GM21515 (cell line): Measurements from ENCODE around the gene CCT6B.
"Not testable (repeated sequence)": the region's sequence is repeated elsewhere in the genome, so short reads cannot be mapped to it uniquely, and the experiment has no call there.

Experiments
- ATAC-seq: cut with Tn5 transposase; IDR thresholded peaks from one replicate; pipeline ENCODE4 v1.9.1; 2021; ENCODE audit not compliant: unreplicated experiment

The CCT6B gene

DNA sequence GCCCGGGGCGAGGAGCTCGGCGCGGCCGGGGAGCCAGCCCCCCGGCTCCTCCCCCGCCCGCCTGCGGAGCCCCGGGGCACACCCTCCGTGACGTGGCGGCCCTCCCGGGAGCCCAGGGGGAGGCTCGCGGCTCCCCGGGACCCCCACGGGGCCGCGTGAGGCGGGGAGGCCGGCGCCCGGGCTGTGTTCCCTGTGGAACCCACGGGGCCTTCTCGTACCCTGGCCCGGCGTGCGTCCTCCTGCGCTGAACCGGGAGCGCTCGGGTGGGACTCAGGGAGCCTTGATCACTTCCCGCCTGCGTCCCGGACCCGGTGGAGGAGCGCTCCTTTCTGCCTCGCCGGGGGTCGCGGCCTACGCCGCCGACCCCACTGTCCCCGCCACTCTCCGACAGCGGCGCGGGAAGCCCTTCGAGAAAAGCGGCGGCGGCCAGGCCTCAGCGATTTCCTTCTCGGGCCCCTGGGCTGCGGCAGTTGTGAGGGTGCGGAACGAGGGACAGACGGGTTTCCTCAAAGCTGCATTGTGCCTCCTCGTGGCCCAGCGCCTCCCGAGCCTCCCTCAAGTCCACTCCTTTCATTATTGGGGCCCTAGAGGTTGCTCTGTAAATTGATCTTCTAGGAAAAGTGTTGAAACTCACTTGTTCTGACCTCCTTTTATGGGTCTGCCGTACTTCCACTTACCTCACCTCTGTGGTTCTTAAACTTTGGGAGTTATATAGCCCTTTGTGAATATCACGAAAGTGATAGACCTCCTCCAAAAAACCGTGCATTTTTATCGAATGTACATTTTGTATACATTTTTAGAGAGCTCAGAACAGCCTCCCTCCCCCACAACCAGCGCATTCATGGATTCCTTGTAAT is 19.6 kb upstream of the CCT6B start:
- peak; percentile 81 for ATAC-seq

- ATAC-seq = peak; percentile 82
These were observed 19.1 kb upstream of the CCT6B start, which contains the start of gene LIG3 for GRCh38 chr17:34980353-34980680. Gene LIG3 (plus strand): TSS chr17:34980512. CDS start chr17:34983006, 2,494 bp downstream.

DNA sequence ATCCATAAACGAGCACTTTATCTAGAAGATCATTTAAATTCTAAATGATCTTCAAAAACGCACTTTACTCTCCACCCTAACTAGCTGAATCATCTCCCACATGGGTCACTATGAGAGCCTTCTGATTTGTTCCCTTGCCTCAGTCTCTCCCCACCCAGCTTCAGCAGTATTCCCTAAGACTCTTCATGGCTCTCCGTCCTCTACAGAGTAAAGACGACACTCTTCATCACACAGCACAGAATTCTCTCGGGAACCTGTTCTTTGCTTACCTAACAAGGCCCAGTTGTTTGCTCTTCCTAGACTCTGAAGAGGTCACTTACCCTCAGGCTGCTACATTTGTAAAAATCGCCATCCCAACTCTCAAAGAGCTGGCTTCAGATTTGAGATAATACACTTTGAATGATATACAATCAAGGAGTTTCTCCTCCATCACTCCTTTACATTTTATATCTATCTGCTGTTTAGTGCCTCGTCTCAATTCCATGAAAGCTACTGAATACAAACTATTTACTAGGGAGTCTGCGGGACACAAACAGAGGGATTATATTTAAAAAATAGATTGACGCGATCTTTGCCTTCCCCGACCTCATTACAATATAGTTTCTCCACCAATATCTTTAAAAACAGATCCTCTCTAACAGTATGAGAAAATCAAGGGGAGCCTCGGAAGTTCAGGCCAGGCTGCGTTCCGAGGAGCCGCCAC is 18.5 kb upstream of the CCT6B start:
- no peak for ATAC-seq

- no peak for ATAC-seq
These were observed 17.9 kb upstream of the CCT6B start for GRCh38 chr17:34979153-34979552.

DNA sequence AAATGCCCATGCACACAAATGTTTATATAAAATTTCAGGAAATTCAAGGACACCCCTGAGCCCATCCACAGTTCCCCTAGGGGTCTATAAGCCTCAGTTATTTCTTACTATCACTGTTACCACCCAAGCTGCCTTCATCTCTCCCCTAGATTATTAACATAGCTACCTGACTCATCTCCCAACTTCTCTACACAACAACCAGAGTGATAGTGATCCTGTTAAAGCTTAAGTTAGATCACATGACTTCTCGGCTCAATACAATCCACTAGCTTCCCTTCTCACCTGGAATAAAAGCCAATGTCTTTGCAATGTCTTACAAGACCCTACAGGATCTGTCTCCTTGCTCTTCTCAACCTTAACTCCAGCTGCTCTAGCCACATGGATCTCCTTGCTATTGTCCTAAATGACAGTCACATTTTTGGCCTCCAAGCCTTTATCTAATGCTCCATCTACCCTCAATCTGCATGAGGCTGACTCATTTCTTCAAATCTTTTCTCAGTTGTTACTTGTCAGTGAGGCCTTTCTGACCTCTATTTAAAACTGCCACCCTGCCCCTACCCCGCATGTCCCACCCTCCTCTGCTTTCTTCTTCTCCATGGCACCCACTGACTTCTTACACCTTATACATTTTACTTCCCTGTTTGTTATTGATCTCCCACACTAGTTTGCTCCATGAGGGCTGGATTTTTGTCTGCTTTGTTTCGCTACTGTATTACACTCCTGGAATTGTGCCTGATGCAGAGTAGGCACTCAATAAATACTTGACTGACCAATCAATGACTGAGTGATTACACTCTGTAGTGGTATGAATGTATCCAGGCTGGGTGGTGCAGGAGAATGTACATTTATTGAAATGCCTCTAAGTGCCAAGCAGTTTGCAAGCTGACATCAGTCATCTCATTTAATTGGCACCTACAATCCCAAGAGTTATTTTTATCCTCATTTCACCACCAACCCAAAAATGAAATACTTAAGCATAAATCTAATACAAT is 13.8 kb upstream of the CCT6B start:
- no peak for ATAC-seq

- ATAC-seq = no peak
These were observed 12.9 kb upstream of the CCT6B start for GRCh38 chr17:34974179-34974578.

DNA sequence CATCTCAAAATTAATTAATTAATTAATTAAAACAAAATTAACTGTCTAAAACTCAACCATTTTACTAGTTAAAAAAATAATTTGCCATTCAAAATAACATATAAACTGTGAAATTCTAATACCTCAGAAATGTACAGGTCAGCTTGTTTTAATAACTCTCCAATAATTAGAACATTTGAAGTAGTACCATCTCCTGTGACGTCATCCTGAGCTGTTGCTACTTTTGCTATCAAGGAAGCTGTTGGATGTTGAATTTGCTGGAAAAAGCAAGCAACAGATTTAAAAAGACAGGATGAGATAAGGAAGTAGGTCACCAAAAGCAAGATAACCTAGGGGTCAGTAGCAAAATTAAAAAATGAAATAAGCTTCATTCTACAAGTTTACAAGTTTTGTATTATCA is 2.8 kb downstream of the CCT6B start:
- ATAC-seq = no peak

GRCh38 chr17:34950780-34951179 is 10.5 kb downstream of the CCT6B start:
- ATAC-seq = not testable (repeated sequence)

DNA sequence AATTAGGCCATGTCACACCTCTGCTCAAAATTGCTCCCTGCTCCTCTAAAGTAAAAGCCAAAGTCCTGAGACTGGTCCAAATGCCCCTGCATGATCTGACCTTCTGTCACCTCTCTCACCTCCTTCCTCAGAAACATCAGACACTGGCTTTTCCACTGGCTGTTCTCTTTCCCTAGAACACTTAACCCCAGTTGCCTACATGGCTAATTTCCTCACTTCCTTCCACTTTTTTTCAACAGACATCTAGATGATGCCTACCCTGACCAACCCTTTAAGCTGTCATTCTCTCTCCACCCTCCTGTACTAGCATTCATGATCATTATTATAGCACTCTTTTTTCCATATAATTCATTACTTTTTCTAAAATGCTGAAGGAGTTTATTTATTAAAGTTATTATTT is 31.0 kb downstream of the CCT6B start:
- no peak for ATAC-seq

GRCh38 chr17:34926661-34927060 is 34.6 kb downstream of the CCT6B start:
- ATAC-seq = no peak

DNA sequence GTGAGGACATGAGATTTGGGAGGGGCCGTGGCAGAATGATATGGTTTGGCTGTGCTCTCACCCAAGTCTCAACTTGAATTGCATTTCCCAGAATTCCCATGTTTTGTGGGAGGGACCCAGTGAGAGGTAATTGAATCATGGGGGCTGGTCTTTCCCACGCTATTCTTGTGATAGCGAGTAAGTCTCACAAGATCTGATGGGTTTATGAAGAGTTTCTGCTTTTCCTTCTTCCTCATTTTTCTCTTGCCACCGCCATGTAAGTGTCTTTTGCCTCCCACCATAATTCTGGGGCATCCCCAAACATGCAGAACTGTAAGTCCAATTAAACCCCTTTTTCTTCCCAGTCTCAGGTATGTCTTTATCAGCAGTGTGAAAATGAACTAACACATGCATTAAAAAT is 40.6 kb downstream of the CCT6B start:
- ATAC-seq = no peak

GRCh38 chr17:34917381-34917780 is 43.9 kb downstream of the CCT6B start:
- ATAC-seq = no peak

GRCh38 chr17:34916120-34916519 is 45.1 kb downstream of the CCT6B start:
- no peak for ATAC-seq

GRCh38 chr17:34913001-34913400 is 48.3 kb downstream of the CCT6B start:
- ATAC-seq = no peak

GRCh38 chr17:34909040-34909439 is 52.2 kb downstream of the CCT6B start:
- no peak for ATAC-seq

DNA sequence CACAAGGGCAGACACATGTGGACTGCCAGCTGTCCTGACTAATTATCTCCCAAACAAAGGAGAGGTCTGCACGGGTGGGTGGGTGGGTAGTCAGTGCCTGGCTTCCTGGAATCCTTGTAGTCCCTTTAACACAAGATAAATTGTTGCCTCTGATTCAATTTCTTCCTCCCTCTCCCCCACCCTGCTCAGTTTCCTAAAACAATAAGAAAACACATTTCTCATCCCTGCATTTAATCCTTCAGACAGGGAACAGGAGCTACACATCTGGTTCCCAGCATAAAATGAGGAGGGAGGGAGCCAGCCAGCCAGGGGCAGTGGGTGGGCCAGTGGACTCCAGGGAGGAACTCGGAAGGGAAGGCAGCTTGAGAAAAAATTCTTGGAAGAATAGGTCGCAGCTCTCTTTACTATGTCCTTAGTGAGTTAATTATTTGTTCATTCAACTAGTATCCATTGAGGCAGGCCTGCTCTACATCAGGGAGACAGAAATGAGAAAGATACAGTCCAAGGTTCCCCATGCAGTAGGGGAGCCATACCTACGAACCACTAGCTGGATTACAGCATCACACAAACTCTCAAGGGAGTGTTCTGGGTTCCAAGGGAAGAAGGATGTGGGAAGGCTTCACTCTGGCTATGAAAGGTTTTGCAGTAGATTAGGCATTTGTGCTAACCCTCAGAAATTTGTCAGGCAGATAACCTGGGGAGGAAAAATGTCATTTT is 58.3 kb downstream of the CCT6B start:
- no peak for ATAC-seq

DNA sequence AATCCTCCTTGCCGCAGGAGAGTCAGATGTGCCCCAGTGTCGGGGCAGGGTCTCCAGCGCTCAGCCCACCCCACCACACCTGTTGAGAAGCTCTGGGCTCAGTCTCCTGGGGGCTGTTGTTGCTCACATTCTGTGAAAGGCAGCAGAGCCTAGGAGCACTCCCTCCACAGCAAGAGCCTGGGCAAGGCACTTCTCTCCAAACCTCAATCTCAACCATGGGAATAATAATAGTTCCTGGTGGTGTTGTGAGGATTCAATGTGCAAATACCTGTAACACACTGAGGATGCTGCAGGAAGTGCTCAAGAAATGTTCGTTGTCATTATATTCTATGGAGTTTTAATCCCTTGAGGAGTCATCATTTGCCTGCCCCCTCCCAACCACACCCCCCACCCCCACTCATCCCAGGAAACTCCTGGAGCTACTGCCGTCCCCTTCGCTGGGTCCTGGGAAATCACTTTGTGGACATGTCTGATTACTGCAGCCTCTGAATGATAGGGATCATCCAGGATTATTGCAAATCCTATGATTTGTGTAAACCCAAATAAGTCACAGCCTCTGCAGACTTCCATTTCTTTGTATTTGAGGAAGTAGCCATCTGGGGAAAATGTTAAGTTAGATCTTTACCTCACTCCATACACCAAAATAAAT is 61.5 kb downstream of the CCT6B start:
- ATAC-seq = no peak

DNA sequence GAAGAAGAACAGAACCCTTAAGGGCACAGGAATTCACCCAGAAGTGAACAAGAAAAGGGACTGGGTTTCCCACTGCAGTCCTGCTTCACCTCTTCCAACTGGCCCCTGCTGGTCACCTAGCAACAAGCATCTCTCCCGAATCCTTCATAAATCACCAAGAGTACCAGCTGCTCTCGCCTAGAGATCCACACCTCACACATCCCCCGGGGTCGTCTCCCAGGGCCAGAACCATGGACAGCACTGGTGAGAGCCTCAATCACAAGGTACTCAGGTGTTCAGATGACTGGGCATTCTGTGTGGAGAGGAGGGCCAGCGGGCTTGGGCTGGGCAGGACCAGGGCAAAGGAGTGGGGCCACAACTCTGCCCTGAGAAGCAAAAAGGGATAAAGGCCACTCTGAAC is 65.9 kb downstream of the CCT6B start:
- ATAC-seq = no peak

GRCh38 chr17:34894964-34895363 is 66.3 kb downstream of the CCT6B start:
- no peak for ATAC-seq
